SK-N-DZ (cell line): ENCODE data around the gene ATG9B.
A peak's percentile ranks its signal among the peaks of the same experiment; 100 is the strongest.

Source experiments
- DNase-seq: peaks from one replicate; pipeline ENCODE4 v3.0.0-alpha.2; 2015; ENCODE audit warnings: low spot score

ATG9B gene

DNA sequence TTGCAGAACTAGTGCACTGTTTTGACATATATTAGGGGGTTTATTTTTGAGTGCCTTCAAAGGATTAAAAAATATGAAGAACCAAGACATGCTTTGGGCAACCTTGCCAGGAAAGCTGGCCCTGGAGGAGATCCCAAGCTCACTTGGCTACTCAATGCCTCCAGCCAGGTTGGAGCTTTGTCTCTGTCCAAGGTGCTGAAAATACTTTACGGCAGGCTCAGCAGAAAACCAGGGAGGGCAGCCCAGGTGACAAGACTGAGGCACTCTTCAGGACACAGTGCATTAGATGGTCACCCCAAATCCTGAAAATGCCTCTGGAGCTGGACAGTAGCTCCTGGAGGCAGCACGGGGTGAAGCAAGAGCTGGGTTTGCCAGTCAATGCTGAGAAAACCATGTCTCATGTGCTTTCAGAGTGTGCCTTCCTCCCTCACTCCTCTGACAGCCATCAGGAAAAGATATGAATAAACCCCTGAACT is 40.4 kb downstream of the ATG9B start:
- no peak for DNase-seq

GRCh38 chr7:150982351-150982750 is 41.9 kb downstream of the ATG9B start:
- no peak for DNase-seq

DNA sequence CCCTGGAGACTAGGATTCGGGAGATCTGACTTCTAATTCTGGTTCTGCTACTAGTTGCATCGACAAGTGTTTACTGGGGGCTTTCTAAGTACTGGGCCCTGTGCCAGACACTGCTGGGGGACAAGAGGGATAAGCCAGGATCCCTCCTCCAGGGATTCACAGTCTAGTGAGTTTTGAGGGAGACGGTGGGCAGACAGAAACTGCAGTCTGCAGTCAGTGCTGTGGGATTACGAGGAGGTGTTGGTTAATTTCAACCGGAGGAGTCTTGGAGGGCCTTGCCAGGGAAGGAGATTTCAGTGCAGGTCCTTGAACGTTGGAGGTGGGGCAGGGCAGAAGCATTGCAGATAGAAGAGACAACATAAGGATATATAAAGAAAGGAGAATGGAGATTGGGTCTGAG is 42.6 kb downstream of the ATG9B start:
- no peak for DNase-seq

DNA sequence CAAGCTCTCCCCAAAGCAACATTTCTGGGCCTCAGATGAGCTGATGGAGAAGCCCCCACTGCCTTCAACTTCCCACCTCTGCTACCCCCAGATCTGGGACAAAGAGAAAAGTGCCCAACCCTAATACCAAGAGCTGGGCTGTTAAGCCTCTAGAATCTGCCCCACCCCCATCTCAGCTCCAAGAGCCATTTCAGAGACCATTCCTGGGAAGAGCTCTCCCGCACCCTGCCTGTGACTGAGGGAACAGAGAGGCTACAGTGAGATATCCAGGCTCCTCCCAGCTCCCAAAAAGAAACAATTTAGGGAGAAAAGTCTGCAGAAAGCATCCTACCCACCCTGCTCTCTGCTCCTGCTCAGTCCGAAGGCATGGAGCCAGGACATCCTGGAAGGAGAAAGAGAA is 43.6 kb downstream of the ATG9B start:
- peak; percentile 60 for DNase-seq

DNA sequence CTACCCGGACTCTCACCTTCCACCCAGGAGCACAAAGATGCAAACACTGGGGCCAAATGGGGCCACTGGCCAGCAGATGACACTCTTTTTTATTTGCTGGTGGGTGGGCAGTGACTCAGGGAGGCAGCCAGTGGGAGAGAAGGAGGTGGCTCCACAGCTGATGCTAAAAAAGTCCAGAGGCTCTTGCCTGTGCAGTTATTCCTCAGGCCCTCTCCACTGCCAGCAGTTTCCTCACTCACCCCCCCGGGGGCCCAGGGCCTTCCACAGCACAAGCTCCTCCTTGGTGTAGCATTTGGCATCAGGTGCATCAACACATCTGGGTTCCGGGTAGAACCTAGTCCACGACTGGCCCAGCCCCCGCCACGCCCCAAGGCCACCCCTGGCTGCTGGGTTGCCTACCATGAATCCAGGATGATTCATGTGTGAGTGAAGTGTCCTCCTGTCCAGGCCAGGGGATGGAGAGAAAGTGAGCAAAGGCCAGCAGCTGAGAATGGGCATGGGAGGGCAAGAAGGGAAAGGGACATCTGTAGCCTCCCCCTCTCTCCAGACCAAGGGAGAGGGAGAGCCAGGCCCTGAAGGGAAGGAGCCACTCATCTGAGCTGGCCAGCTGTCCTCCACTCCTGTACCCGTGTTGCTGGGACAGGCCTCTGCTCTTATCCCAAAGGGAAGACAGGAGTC is 44.4 kb downstream of the ATG9B start:
- no peak for DNase-seq

DNA sequence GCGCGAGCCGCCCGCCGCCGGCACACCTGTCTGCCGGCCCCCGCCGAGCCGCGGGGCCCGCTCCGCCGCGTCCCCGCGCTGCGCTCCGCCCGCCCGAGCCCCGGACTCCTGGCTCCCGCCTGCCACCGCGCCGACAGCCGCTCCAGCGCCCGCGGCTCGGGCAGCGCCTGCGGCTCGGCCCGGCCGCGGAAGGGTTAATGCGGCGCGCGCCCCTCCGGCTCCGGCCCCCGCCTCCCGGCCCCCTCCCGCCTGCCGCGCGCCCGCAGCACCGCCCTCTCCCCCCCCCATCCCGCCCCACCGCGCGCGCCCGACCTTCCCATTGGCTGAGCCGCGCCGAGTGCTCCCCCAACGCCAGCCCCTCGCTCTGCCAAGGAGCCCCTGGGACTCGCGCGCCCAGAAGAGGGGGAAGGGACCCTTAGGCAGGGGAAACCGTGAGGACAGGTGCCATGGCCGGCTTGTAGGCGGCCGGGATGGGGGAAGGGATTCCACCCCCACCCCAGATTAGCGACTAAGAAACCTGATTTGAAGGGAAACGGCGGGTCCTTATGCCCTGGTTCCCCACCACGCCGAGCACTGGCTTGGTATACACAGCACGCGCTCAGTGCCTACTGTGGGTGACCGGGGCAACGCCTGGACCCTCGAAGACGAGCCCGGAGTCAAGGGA is 46.0 kb downstream of the ATG9B start, which contains the start of gene KCNH2:
Gene KCNH2, minus strand, starts transcription at position 196 of the 664 bp plus-strand sequence. CDS start 408 bp downstream, outside the sequence.
- peak; percentile 90 for DNase-seq

- DNase-seq = no peak
These were observed 46.7 kb downstream of the ATG9B start for GRCh38 chr7:150977382-150978125.

- DNase-seq = peak; percentile 63
These were observed 47.5 kb downstream of the ATG9B start for GRCh38 chr7:150976529-150977381.

DNA sequence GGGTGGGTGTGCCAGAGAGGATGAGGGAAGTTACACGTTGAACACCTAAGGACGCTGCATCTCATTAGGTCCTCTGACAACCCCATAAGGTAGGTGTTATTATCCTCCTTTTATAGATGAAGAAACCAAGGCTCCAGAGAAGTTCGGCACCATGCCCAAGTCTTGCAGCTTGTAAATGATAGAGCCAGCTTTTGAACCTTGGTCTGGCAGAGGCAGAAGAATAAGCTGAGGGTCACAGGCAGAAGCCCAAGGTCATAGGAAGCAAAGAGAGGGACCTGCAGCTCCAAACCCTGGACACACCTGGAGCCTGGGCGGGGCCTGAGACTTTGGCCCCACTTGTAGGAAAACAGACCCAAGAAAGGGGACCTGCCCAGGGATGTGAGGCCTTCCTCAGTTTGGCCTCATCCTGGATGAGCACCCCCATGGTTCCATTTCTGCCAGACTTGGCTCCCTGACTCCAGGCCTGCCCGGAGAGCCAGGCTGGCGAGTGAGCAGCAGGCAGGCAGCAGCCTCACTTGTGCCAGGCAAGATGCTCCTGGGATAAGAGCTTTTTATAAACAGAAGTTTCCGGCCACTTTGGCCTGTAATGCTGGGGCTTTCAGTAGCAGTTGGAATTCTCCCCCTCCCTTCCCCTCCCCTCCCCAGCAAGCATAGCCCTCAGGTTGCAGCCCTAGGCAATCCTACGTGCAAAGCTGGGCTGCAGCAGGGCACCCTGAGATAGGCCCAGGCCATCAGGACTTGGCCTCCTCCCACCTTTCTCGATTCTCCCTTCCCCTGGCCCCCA is 48.6 kb downstream of the ATG9B start:
- no peak for DNase-seq

DNA sequence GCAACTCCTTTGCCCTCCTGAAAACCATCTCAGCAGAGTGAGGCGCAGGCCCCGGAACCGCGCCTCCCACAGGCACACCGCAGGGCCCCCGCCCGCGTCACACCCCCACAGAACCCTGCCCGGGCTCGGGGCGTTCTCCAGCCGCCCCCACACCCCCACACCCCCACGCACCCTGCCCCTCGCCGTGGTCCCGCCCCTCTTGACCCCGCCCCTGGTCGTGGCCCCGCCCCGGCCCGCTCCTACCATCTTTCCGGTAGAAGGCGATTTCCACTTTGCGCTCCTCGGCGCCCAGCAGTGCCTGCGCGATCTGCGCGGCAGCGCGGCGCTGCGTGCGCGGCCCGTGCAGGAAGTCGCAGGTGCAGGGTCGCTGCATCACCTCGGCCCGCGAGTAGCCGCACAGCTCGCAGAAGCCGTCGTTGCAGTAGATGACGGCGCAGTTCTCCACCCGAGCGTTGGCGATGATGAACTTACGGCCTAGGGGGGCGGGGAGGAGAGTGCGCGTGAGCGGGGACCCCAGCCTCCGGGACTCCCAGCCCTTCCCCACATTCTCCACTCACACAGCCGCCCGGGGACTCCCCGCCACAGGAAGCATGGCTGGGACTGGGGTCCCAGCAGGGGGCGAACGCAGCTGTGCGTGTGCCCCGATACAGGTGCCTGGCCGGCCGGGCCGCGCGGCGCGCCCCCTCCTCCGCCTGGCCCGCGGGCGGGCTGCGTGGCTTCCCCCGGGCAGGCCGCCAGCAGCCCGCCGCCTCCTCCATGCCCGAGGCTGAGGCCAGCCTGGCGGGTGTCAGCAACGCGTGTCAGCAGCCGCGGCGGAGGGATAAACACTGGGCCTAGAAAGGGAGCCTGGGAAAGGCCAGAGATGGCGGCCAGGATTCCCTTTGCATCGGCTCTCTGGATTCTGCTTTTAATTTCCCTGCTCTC is 49.6 kb downstream of the ATG9B start:
- peak; percentile 57 for DNase-seq

- no peak for DNase-seq
These were observed 50.5 kb downstream of the ATG9B start for GRCh38 chr7:150973571-150974451.

GRCh38 chr7:150972741-150973140 is 51.6 kb downstream of the ATG9B start:
- no peak for DNase-seq

DNA sequence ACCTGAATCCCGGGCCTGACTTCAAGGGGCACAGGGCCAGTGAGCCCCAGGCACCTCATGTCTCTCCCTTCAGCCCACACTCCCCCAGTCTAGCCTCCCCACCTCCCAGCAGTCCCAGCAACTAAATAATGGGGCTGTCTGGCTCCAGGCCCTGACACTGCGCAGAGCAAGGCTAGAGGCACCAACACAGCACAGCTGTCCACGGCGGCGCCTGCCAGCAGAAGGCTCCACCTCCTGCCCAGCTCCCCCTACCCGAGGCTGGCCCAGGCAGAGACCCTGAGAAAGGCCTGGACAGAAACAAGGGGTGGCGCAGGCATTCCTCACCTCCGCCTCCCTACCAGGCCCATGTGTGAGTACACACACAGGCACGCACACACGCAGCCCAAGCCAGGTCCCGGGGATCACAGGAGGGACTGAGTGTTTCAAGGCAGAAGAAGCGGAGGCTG is 52.2 kb downstream of the ATG9B start:
- peak; percentile 83 for DNase-seq

- DNase-seq = peak; percentile 82
These were observed 52.9 kb downstream of the ATG9B start for GRCh38 chr7:150971242-150972022.

DNA sequence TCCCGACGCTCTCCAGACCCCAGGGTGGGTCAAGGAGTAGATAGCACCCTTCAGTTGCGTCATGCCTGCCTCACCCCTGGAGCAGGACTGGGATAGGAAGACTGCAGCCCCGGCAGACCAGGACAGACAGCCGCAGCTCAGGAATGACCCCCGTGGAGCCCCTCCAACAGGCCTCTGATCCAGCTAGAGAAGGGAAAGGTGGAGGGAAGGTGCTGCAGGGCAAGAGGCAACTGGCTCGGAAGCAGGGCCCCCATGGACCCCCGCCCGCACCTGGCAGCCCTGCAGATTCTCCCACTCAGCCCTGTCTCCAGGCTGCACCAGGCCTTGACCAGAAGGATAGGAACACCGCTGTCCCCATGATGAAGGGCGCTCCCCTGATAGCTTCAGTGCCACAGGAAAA is 53.9 kb downstream of the ATG9B start:
- DNase-seq = no peak

DNA sequence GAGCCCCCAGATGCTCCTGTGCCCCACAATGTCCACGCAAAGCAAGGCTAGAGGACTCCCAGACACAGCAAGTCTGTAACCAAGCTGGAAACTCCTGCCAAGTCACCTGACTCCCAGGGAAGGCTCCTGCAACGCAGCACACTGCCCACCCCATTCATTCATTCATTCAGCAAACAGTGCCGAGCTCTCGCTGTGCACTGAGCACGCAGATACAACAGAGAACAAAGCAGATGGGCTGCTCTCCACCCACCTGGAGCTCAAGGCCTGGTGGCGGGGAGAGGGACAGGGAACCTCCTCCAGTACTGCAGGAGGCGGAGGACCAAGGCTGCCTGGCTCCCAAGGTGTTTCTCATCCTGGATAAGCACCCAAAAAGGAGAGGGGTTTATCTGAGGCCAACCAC is 54.8 kb downstream of the ATG9B start:
- DNase-seq = no peak

DNA sequence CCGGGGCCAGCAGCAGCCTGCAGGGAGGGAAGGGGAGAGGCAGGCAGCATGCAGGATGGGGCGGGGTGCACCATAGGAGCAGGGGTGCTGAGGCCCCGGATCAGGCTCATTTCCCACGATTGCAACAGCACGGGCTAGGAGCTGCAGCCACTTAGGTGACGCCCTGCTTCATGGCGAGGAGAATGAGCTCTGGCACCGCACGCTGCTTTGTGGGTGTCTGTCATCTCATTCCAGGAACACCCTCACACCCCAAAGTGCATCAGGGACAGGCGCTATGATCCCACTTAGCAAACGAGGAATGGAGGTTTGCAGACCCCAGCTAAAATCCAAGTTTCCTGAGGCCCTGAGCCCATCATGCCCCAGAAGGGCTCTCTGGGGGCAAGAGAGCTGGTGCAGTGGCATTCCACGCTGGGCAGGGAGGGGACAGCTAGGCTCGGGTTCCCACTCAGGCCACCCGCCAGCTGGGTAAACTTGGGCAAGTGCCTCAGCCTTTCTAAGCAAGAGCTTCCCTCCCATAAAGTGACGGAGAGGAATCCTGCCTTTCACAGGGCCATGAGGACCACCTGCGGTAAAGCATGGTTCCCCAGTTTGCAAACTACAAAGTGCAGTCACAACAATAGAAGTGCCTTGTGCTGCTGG is 55.4 kb downstream of the ATG9B start:
- no peak for DNase-seq
